ENCODE results near the gene DGCR2.
"Not testable (repeated sequence)": the region's sequence is repeated elsewhere in the genome, so short reads cannot be mapped to it uniquely, and the experiment has no call there.

The DGCR2 gene

GRCh38 chr22:19014886-19015285 is 107.3 kb downstream of the DGCR2 start:
- no peak for DNase-seq
- Histone ChIP-seq H3K4me1 (ENCODE audit: low read length) (no peaks in the 10 kb centered on the region), H3F3A (ENCODE audit: insufficient read depth, low read length) (no peaks in the 10 kb centered on the region), H3K9ac (ENCODE audit: low read length) (no peak overlapping the region), H3K4me3 (ENCODE audit: low read length) (no peak overlapping the region), H3K9me3 (replicated peaks; ENCODE audit: insufficient read depth, low read length) (no peaks in the 10 kb centered on the region), H3K79me2 (ENCODE audit: low read length) (no peaks in the 10 kb centered on the region), H3K27ac (ENCODE audit: low read length) (no peak overlapping the region), H2AFZ (ENCODE audit: low read length) (no peak overlapping the region), H3K36me3 (replicated peaks; ENCODE audit: insufficient read depth, low read length) (no peaks in the 10 kb centered on the region), H3K4me2 (ENCODE audit: low read depth, low read length) (no peak overlapping the region), H4K20me1 (ENCODE audit: insufficient read depth, low read length) (no peaks in the 10 kb centered on the region), H3K9me2 (replicated peaks; ENCODE audit: insufficient read depth, low read length) (no peaks in the 10 kb centered on the region), H3K27me3 (replicated peaks; ENCODE audit: insufficient read depth, low read length) (peaks cover 7% of the 10 kb centered on the region)
- TF ChIP-seq CTCF (IDR thresholded peaks at IDR 0.05; ENCODE audit: low read length) (no peak), EZH2phosphoT487 (IDR thresholded peaks at IDR 0.05; ENCODE audit: low read length) (no peak), EZH2 (optimal IDR thresholded peaks at IDR 0.05; ENCODE audit: low read depth, low read length) (no peak)

GRCh38 chr22:19013881-19014598 is 108.2 kb downstream of the DGCR2 start:
- not testable (repeated sequence) for H3F3A ChIP-seq (ENCODE audit: insufficient read depth, low read length); H3K4me3 ChIP-seq (ENCODE audit: low read length); H3K9me2 ChIP-seq (replicated peaks; ENCODE audit: insufficient read depth, low read length); H3K27ac ChIP-seq (ENCODE audit: low read length); H3K9ac ChIP-seq (ENCODE audit: low read length); H4K20me1 ChIP-seq (ENCODE audit: insufficient read depth, low read length); H3K4me2 ChIP-seq (ENCODE audit: low read depth, low read length); H3K9me3 ChIP-seq (replicated peaks; ENCODE audit: insufficient read depth, low read length); H2AFZ ChIP-seq (ENCODE audit: low read length); DNase-seq; H3K4me1 ChIP-seq (ENCODE audit: low read length); H3K27me3 ChIP-seq (replicated peaks; ENCODE audit: insufficient read depth, low read length); H3K36me3 ChIP-seq (replicated peaks; ENCODE audit: insufficient read depth, low read length); H3K79me2 ChIP-seq (ENCODE audit: low read length)

- not testable (repeated sequence) for DNase-seq
Observed at GRCh38 chr22:19013411-19013810, 108.8 kb downstream of the DGCR2 start.

DNA sequence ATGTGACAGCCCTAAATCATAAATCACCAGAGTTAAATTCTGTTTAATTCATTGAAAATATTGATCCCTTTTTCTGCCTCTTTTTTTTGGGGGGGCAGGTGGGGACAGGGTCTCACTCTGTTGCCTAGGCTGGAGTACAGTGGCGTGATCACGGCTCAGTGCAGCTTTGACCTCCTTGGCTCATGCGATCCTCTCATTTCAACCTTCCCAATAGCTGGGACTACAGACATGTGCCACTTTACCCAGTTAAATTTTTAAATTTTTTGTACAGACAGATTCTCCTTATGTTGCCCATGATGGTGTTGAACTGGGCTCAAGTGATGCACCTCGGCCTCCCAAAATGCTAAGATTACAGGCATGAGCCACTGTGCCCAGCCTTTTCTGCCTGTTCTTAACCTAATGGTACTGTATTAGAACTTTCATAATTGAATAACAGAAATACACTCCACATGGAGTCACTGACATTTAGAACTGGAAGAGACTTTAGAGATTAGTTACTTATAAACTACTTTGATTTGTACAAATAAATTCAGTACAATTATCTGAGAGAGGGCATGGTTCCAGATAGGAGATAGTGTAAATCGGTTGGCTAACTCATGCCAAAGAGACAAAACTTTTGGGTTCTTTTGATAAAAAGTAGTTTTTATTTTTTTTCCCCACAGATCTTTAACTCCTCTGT is 109.8 kb downstream of the DGCR2 start:
- H3K4me1 ChIP-seq (ENCODE audit: low read length) = no peaks in the 10 kb centered on the region
- H3K9ac ChIP-seq (ENCODE audit: low read length) = no peak overlapping the region
- H3K4me2 ChIP-seq (ENCODE audit: low read depth, low read length) = no peak overlapping the region
- no peak for DNase-seq
- H3K9me2 ChIP-seq (replicated peaks; ENCODE audit: insufficient read depth, low read length) = no peaks in the 10 kb centered on the region
- no peaks in the 10 kb centered on the region for H3K9me3 ChIP-seq (replicated peaks; ENCODE audit: insufficient read depth, low read length)
- no peak overlapping the region for H3K27ac ChIP-seq (ENCODE audit: low read length)
- no peak overlapping the region for H3K4me3 ChIP-seq (ENCODE audit: low read length)
- H2AFZ ChIP-seq (ENCODE audit: low read length) = no peak overlapping the region
- no peaks in the 10 kb centered on the region for H3K79me2 ChIP-seq (ENCODE audit: low read length)
- H4K20me1 ChIP-seq (ENCODE audit: insufficient read depth, low read length) = no peaks in the 10 kb centered on the region
- H3K27me3 ChIP-seq (replicated peaks; ENCODE audit: insufficient read depth, low read length) = no peaks in the 10 kb centered on the region
- H3K36me3 ChIP-seq (replicated peaks; ENCODE audit: insufficient read depth, low read length) = no peaks in the 10 kb centered on the region
- no peaks in the 10 kb centered on the region for H3F3A ChIP-seq (ENCODE audit: insufficient read depth, low read length)
- no peak for TF ChIP-seq EZH2phosphoT487 (IDR thresholded peaks at IDR 0.05; ENCODE audit: low read length)
- TF ChIP-seq EZH2 (optimal IDR thresholded peaks at IDR 0.05; ENCODE audit: low read depth, low read length) = no peak
- TF ChIP-seq CTCF (IDR thresholded peaks at IDR 0.05; ENCODE audit: low read length) = no peak

More at GRCh38 chr22:19013411-19013810, 108.8 kb downstream of the DGCR2 start:
- H3K4me2 ChIP-seq (ENCODE audit: low read depth, low read length); H3K4me3 ChIP-seq (ENCODE audit: low read length); H3K27me3 ChIP-seq (replicated peaks; ENCODE audit: insufficient read depth, low read length); H2AFZ ChIP-seq (ENCODE audit: low read length); H3K36me3 ChIP-seq (replicated peaks; ENCODE audit: insufficient read depth, low read length); H3K9me3 ChIP-seq (replicated peaks; ENCODE audit: insufficient read depth, low read length); H3K4me1 ChIP-seq (ENCODE audit: low read length); H3K79me2 ChIP-seq (ENCODE audit: low read length); H4K20me1 ChIP-seq (ENCODE audit: insufficient read depth, low read length); H3F3A ChIP-seq (ENCODE audit: insufficient read depth, low read length); H3K27ac ChIP-seq (ENCODE audit: low read length); H3K9me2 ChIP-seq (replicated peaks; ENCODE audit: insufficient read depth, low read length); H3K9ac ChIP-seq (ENCODE audit: low read length): not testable (repeated sequence)

DNA sequence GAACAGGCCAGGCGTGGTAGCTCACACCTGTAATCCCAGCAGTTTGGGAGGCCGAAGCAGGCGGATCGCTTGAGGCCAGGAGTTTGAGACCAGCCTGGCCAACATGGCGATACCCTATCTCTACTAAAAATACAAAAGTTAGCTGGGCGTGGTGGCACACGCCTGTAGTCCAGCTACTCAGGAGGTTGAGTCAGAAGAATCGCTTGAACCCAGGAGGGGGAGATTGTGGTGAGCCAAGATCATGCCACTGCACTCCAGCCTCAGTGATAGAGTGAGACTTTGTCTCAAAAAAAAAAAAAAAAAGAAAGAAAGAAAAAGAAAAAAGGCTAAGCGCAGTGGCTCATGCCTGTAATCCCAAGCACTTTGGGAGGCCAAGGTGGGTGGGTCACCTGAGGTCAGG is 110.6 kb downstream of the DGCR2 start:
- not testable (repeated sequence) for H4K20me1 ChIP-seq (ENCODE audit: insufficient read depth, low read length); DNase-seq; H3K9ac ChIP-seq (ENCODE audit: low read length); H3K9me3 ChIP-seq (replicated peaks; ENCODE audit: insufficient read depth, low read length); H3K4me1 ChIP-seq (ENCODE audit: low read length); H3K27me3 ChIP-seq (replicated peaks; ENCODE audit: insufficient read depth, low read length); H3K4me2 ChIP-seq (ENCODE audit: low read depth, low read length); H3K36me3 ChIP-seq (replicated peaks; ENCODE audit: insufficient read depth, low read length); H3K4me3 ChIP-seq (ENCODE audit: low read length); H3F3A ChIP-seq (ENCODE audit: insufficient read depth, low read length); H3K79me2 ChIP-seq (ENCODE audit: low read length); H2AFZ ChIP-seq (ENCODE audit: low read length); H3K27ac ChIP-seq (ENCODE audit: low read length); H3K9me2 ChIP-seq (replicated peaks; ENCODE audit: insufficient read depth, low read length)
